Fibroblast of lung (primary cell): ENCODE measurements around the gene SNX12. TPM values are rescaled to one million over a fixed set of nuclear protein-coding genes. Genes with fewer than 3 reads are reported as not detected.

ENCODE experiments used
- DNase-seq, 2 donors: peaks; one replicate each; pipeline versions ENCODE4 v3.0.0 to v3.0.0-alpha.2; 2010; ENCODE audit warnings: low read depth in 2 of 2
- H2AFZ ChIP-seq: 2 replicates; pipeline ENCODE4 v1.5.1; 2012; ENCODE audit warnings: low read length, control low read depth, inconsistent platforms
- H3K27ac ChIP-seq: 2 replicates; pipeline ENCODE4 v1.5.1; 2011; ENCODE audit warnings: low read length, control low read depth; ENCODE audit not compliant: insufficient read depth
- H3K27me3 ChIP-seq: 2 replicates; pipeline ENCODE4 v1.5.1; 2011; ENCODE audit warnings: mild to moderate bottlenecking, low read length; ENCODE audit not compliant: control insufficient read depth, insufficient read depth
- H3K36me3 ChIP-seq: 2 replicates; pipeline ENCODE4 v1.5.1; 2011; ENCODE audit warnings: low read length; ENCODE audit not compliant: control insufficient read depth, insufficient read depth
- H3K4me1 ChIP-seq: 2 replicates; pipeline ENCODE4 v1.5.1; 2011; ENCODE audit warnings: low read length; ENCODE audit not compliant: control insufficient read depth, insufficient read depth; ENCODE audit errors: extremely low read depth
- H3K4me2 ChIP-seq: 2 replicates; pipeline ENCODE4 v1.5.1; 2011; ENCODE audit warnings: low read length, control low read depth; ENCODE audit not compliant: insufficient read depth; ENCODE audit errors: extremely low read depth
- H3K4me3 ChIP-seq, 4 experiments: fragments of 200-600 bp in 1 of 4; sonication (generic) in 1 of 4; replicated peaks in 1 of 4; 2 replicates each; pipeline ENCODE4 v1.5.1; 2011 to 2016; ENCODE audit warnings: low read length in 4 of 4, low read depth in 3 of 4, mild to moderate bottlenecking in 3 of 4, control low read depth in 2 of 4, inconsistent platforms in 1 of 4, mixed read lengths in 1 of 4; ENCODE audit not compliant: insufficient read depth in 1 of 4; ENCODE audit errors: control extremely low read depth in 1 of 4
- H3K79me2 ChIP-seq: 2 replicates; pipeline ENCODE4 v1.5.1; 2012; ENCODE audit warnings: mild to moderate bottlenecking, low read length, inconsistent platforms; ENCODE audit not compliant: control insufficient read depth, insufficient read depth
- H3K9ac ChIP-seq: 2 replicates; pipeline ENCODE4 v1.5.1; 2011; ENCODE audit warnings: mild to moderate bottlenecking, low read length, control low read depth; ENCODE audit not compliant: insufficient read depth
- H3K9me3 ChIP-seq: 2 replicates; pipeline ENCODE4 v1.5.1; 2012; ENCODE audit warnings: low read depth, low read length; ENCODE audit not compliant: control insufficient read depth, insufficient read depth
- H4K20me1 ChIP-seq: 2 replicates; pipeline ENCODE4 v1.5.1; 2011; ENCODE audit warnings: low read length; ENCODE audit not compliant: control insufficient read depth, insufficient read depth; ENCODE audit errors: extremely low read depth
- EZH2 ChIP-seq: IDR thresholded peaks from 2 replicates; pipeline ENCODE4 v1.5.1; 2012; ENCODE audit warnings: low read length, control low read depth, mild to moderate bottlenecking; ENCODE audit errors: missing control alignments
- polyA plus RNA-seq, 2 donors: library from polyadenylated mRNA; depleted of rRNA in 1 of 2; stranded (reverse) in 1 of 2; unstranded in 1 of 2; fragments of >200 nt; gene quantifications; 2 replicates each; pipeline ENCODE4 v1.2.1, GENCODE V29; 2011 to 2012; ENCODE audit warnings: missing spikeins in 1 of 2
- total RNA-seq: library from RNA; depleted of rRNA; stranded (reverse); fragments of >200 nt; gene quantifications from 2 replicates; pipeline ENCODE4 v1.2.1, GENCODE V29; 2014
- TF ChIP-seq, protein P1 (sequence below), 2 donors: IDR thresholded peaks in 1 of 2; conservative IDR thresholded peaks in 1 of 2; 1 replicate in 1 of 2; 2 replicates in 1 of 2; pipeline ENCODE4 v1.5.1; 2011 to 2012; ENCODE audit warnings: low read length in 2 of 2, control low read depth in 1 of 2, inconsistent platforms in 1 of 2, low read depth in 1 of 2, mild to moderate bottlenecking in 1 of 2

SNX12 gene
- total and polyA plus RNA-seq, 2 donors (not counting 1 experiment from before 2014, with no cell fraction given): 80.8 to 84.6 TPM

GRCh38 chrX:71107245-71107644, 39.1 kb upstream of the SNX12 start:
- no peak overlapping the region for H3K4me2 ChIP-seq
- H3K9me3 ChIP-seq: no peaks in the 10 kb centered on the region
- DNase-seq: no peak
- H2AFZ ChIP-seq: no peak overlapping the region
- no peak overlapping the region for H3K27ac ChIP-seq
- no peak for TF ChIP-seq EZH2
- TF ChIP-seq, protein P1, sequence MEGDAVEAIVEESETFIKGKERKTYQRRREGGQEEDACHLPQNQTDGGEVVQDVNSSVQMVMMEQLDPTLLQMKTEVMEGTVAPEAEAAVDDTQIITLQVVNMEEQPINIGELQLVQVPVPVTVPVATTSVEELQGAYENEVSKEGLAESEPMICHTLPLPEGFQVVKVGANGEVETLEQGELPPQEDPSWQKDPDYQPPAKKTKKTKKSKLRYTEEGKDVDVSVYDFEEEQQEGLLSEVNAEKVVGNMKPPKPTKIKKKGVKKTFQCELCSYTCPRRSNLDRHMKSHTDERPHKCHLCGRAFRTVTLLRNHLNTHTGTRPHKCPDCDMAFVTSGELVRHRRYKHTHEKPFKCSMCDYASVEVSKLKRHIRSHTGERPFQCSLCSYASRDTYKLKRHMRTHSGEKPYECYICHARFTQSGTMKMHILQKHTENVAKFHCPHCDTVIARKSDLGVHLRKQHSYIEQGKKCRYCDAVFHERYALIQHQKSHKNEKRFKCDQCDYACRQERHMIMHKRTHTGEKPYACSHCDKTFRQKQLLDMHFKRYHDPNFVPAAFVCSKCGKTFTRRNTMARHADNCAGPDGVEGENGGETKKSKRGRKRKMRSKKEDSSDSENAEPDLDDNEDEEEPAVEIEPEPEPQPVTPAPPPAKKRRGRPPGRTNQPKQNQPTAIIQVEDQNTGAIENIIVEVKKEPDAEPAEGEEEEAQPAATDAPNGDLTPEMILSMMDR (conservative IDR thresholded peaks at IDR 0.05 in 1 of 2, IDR thresholded peaks at IDR 0.05 in 1 of 2; ENCODE audit: low read depth in 1 of 2, low read length in 2 of 2): no peak
- H3K4me3 ChIP-seq: no peak overlapping the region
- H3K27me3 ChIP-seq: peaks cover 5% of the 10 kb centered on the region
- H3K4me1 ChIP-seq: no peaks in the 10 kb centered on the region
- no peaks in the 10 kb centered on the region for H3K79me2 ChIP-seq
- H4K20me1 ChIP-seq: no peaks in the 10 kb centered on the region
- no peak overlapping the region for H3K9ac ChIP-seq
- H3K36me3 ChIP-seq: no peaks in the 10 kb centered on the region

DNA sequence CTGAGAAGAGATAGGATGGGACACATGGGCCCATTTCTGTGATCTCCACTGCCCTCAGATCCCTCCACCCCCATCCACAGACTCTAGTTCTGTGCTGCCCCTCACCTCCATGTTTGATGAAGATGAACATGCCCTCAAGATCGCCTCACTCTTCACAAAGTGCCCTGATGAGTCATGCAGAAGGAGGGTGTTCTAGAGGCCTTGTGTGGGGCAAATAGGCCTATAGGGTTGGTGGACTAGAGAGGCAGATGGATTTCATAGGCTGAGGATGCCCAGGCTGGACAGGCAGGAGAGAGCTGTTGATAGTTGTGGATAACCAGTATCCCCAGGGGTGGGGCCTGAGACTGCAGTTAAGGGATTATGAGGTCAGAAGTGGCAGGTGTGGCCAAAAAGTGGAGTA, 38.3 kb upstream of the SNX12 start, which contains the start of gene CXorf65:
CXorf65 (minus strand) TSS at position 314 of the 400 bp plus-strand sequence; CDS start at position 130, 184 bp downstream.
- DNase-seq: no peak
- H3K4me3 ChIP-seq: no peak within 1 kb of the TSS
- no peaks in the 10 kb centered on the region for H3K79me2 ChIP-seq
- no peak within 1 kb of the TSS for H2AFZ ChIP-seq
- no peaks in the 10 kb centered on the region for H3K9me3 ChIP-seq
- no peaks in the 10 kb centered on the region for H4K20me1 ChIP-seq
- H3K4me1 ChIP-seq: no peaks in the 10 kb centered on the region
- no peak for TF ChIP-seq EZH2
- TF ChIP-seq, protein P1 (conservative IDR thresholded peaks at IDR 0.05 in 1 of 2, IDR thresholded peaks at IDR 0.05 in 1 of 2; ENCODE audit: low read depth in 1 of 2, low read length in 2 of 2): no peak
- no peaks in the 10 kb centered on the region for H3K36me3 ChIP-seq
- no peak within 1 kb of the TSS for H3K4me2 ChIP-seq
- peaks cover 5% of the 10 kb centered on the region for H3K27me3 ChIP-seq
- no peak within 1 kb of the TSS for H3K9ac ChIP-seq
- no peak within 1 kb of the TSS for H3K27ac ChIP-seq

GRCh38 chrX:71105628-71106027, 37.5 kb upstream of the SNX12 start:
- Histone ChIP-seq H3K9ac (no peak overlapping the region), H2AFZ (no peak overlapping the region), H4K20me1 (no peaks in the 10 kb centered on the region), H3K36me3 (no peaks in the 10 kb centered on the region), H3K9me3 (no peaks in the 10 kb centered on the region), H3K4me3 (no peak overlapping the region), H3K79me2 (no peaks in the 10 kb centered on the region), H3K27me3 (peaks cover 1% of the 10 kb centered on the region), H3K4me2 (no peak overlapping the region), H3K27ac (no peak overlapping the region), H3K4me1 (no peaks in the 10 kb centered on the region)
- DNase-seq: no peak
- TF ChIP-seq EZH2: no peak
